HG02981 (cell line): ENCODE measurements around the gene SLC29A3.
"Not testable (repeated sequence)": the region's sequence is repeated elsewhere in the genome, so short reads cannot be mapped to it uniquely, and the experiment has no call there.

Experiments used
- ATAC-seq: cut with Tn5 transposase; IDR thresholded peaks from one replicate; pipeline ENCODE4 v1.9.1; 2021; ENCODE audit warnings: mild to moderate bottlenecking, moderate library complexity; ENCODE audit not compliant: unreplicated experiment

Gene SLC29A3

GRCh38 chr10:71319042-71319799, at the start of gene SLC29A3:
TSS of gene SLC29A3 (plus strand) at chr10:71319259. CDS start at chr10:71319310, 51 bp downstream.
- peak; percentile 48 for ATAC-seq

- no peak for ATAC-seq
Measured at GRCh38 chr10:71269301-71270288, 49.5 kb upstream of the SLC29A3 start.

GRCh38 chr10:71270301-71271220, 48.5 kb upstream of the SLC29A3 start:
- ATAC-seq: no peak

- ATAC-seq: no peak
Measured at GRCh38 chr10:71271662-71272055, 47.4 kb upstream of the SLC29A3 start.

GRCh38 chr10:71272056-71272771, 46.8 kb upstream of the SLC29A3 start:
- ATAC-seq: no peak

GRCh38 chr10:71272974-71273373, 46.1 kb upstream of the SLC29A3 start:
- not testable (repeated sequence) for ATAC-seq

GRCh38 chr10:71273506-71273905, 45.6 kb upstream of the SLC29A3 start:
- no peak for ATAC-seq

GRCh38 chr10:71274901-71275796, 43.9 kb upstream of the SLC29A3 start:
- ATAC-seq: no peak

GRCh38 chr10:71276873-71277272, 42.2 kb upstream of the SLC29A3 start:
- no peak for ATAC-seq

GRCh38 chr10:71277914-71278665, 41.0 kb upstream of the SLC29A3 start:
- ATAC-seq: no peak

- no peak for ATAC-seq
Measured at GRCh38 chr10:71278691-71279588, 40.1 kb upstream of the SLC29A3 start.

- ATAC-seq: no peak
Measured at GRCh38 chr10:71279590-71280170, 39.4 kb upstream of the SLC29A3 start.

- no peak for ATAC-seq
Measured at GRCh38 chr10:71280216-71280615, 38.8 kb upstream of the SLC29A3 start.

GRCh38 chr10:71280825-71281224, 38.2 kb upstream of the SLC29A3 start:
- ATAC-seq: no peak

GRCh38 chr10:71281646-71282322, 37.3 kb upstream of the SLC29A3 start:
- no peak for ATAC-seq

- ATAC-seq: no peak
Measured at GRCh38 chr10:71282323-71282680, 36.8 kb upstream of the SLC29A3 start.
